ENCODE measurements around the gene NECAP2. TPM values are rescaled to one million over a fixed set of nuclear protein-coding genes. Genes with fewer than 3 reads are reported as not detected.

Gene NECAP2
- total RNA-seq, 1 donor from 2014 or later, result 43.2 TPM

DNA sequence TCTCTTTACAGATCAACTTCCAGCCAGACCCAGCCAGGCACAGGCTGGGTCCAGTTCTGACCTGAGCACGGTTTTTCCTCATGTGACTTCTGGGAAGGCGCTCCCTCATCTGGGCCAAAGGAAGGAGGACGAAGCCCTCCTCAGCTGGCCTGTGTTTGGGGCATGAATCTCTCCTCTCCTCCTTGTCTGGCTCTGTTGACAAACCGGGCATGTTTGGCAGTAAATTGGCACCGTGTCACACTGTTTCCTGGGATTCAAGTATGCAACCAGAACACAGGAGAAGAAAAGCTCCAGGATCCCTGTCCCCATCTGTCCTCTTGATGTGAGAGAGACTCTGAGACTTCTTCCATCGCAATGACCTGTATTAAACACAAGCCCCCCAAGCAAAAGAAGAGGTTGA lies 18.3 kb downstream of the NECAP2 start:
- no peak for TF ChIP-seq CTCF (IDR thresholded peaks at IDR 0.05; ENCODE audit: unreplicated experiment)
- Mint-ChIP-seq H3K36me3 (ENCODE audit: insufficient read depth) (peaks cover 17% of the 10 kb centered on the region), H3K27ac (no peak overlapping the region), H3K4me3 (ENCODE audit: low read depth) (no peak overlapping the region), H3K4me1 (ENCODE audit: low read depth) (no peaks in the 10 kb centered on the region), H3K9me3 (ENCODE audit: low read depth) (no peaks in the 10 kb centered on the region), H3K27me3 (no peaks in the 10 kb centered on the region)
- no peak for DNase-seq (ENCODE audit: low spot score, unreplicated experiment)

DNA sequence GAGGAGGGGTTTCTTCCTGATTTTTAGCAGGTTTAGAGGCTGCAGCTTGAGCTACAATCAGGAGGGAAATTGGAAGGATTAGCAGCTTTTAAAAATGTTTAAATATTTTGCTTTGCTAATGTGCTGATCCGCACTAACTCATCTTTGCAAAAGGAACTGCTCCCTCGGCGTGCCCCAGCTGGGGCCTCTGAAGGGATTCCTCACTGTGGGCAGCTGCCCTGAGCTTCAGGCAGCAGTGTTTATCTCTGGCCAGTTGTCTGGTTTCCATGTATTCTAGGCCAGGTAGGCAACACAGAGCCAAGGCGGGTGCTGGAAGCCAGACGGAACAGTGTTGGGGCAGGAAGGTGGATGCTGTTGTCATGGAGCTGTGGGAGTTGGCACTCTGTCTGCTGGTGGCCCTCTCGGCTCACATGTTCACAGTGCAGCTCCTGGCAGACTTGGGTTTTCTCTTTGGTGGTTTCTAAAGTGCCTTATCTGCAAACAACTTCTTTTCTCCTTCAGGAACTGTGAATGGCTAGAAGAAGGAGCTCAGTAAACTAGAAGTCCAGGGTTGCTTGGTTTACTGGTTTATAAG lies 18.9 kb downstream of the NECAP2 start:
- no peak for DNase-seq (ENCODE audit: low spot score, unreplicated experiment)
- TF ChIP-seq CTCF (IDR thresholded peaks at IDR 0.05; ENCODE audit: unreplicated experiment), result no peak
- Mint-ChIP-seq H3K4me1 (ENCODE audit: low read depth) (no peaks in the 10 kb centered on the region), H3K9me3 (ENCODE audit: low read depth) (no peaks in the 10 kb centered on the region), H3K27ac (no peak overlapping the region), H3K27me3 (no peaks in the 10 kb centered on the region), H3K36me3 (ENCODE audit: insufficient read depth) (peaks cover 17% of the 10 kb centered on the region), H3K4me3 (ENCODE audit: low read depth) (no peak overlapping the region)

GRCh38 chr1:16461681-16462080 lies 21.2 kb downstream of the NECAP2 start:
- no peak overlapping the region for H3K27ac Mint-ChIP-seq

DNA sequence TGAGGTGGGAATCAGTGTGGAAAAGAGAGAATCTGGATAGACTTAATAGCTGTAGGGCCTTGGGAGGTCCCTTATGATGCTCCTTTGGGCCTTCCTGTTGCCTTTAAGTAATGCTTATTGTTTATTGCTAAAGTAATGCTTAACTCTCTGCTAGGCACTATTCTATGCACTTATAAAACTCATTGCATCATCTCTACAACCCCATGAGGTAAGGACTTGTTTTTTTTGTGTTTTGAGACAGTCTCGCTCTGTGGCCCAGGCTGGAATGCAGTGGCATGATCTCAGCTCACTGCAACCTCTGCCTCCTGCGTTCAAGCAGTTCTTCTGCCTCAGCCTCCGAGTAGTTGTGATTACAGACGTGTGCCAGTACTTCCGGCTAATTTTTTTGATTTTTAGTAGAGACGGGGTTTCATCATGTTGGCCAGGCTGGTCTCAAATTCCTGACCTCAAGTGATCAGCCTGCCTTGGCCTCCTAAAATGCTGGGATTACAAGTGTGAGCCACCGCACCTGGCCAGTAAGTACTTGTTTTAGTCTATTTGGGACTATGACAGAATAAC lies 22.3 kb downstream of the NECAP2 start:
- Mint-ChIP-seq H3K4me1 (ENCODE audit: low read depth) (no peaks in the 10 kb centered on the region), H3K27ac (no peak overlapping the region), H3K4me3 (ENCODE audit: low read depth) (no peak overlapping the region), H3K27me3 (no peaks in the 10 kb centered on the region), H3K9me3 (ENCODE audit: low read depth) (no peaks in the 10 kb centered on the region), H3K36me3 (ENCODE audit: insufficient read depth) (peaks cover 15% of the 10 kb centered on the region)
- no peak for TF ChIP-seq CTCF (IDR thresholded peaks at IDR 0.05; ENCODE audit: unreplicated experiment)
- DNase-seq (ENCODE audit: low spot score, unreplicated experiment), result no peak

More at GRCh38 chr1:16461681-16462080, 21.2 kb downstream of the NECAP2 start:
- peaks cover 14% of the 10 kb centered on the region for H3K36me3 Mint-ChIP-seq (ENCODE audit: insufficient read depth)
- no peak overlapping the region for H3K4me3 Mint-ChIP-seq (ENCODE audit: low read depth)
- H3K27me3 Mint-ChIP-seq, result no peaks in the 10 kb centered on the region
- H3K9me3 Mint-ChIP-seq (ENCODE audit: low read depth), result no peaks in the 10 kb centered on the region
- TF ChIP-seq CTCF (IDR thresholded peaks at IDR 0.05; ENCODE audit: unreplicated experiment), result no peak
- no peaks in the 10 kb centered on the region for H3K4me1 Mint-ChIP-seq (ENCODE audit: low read depth)
- DNase-seq (ENCODE audit: low spot score, unreplicated experiment), result no peak

DNA sequence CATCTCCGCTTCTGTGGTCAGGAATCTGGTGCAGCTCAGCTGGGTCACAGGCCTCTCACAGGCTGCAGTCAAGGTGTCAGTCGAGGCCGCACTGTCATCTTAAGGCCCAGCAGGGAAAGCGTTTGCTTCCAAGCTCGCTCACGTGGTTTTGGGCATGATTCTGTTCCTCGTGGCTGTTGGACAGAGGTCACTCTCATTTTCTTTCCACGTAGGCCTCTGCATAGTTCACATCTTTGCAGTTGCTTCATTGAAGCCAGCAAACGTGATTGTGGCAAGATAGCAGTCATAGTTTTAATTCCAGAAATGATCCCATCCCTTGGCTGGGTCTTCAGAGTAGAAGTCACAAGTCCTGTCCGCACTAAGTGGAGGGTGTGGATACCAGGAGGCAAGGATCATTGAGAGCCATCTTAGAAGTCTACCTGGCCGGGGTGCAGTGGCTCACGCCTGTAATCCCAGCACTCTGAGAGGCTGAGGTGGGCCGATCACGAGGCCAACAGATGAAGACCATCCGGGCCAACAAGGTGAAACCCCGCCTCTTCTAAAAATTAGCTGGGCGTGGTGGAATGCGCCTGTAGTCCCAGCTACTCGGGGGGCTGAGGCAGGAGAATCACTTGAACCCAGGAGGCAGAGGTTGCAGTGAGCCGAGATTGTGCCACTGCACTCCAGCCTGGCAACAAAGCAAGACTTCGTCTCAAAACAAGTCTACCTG lies 24.5 kb downstream of the NECAP2 start:
- Mint-ChIP-seq H3K9me3 (ENCODE audit: low read depth) (no peaks in the 10 kb centered on the region), H3K27ac (no peak overlapping the region), H3K4me3 (ENCODE audit: low read depth) (no peak overlapping the region)

More for the DNA sequence above, 24.5 kb downstream of the NECAP2 start:
- no peak for TF ChIP-seq CTCF (IDR thresholded peaks at IDR 0.05; ENCODE audit: unreplicated experiment)
- Mint-ChIP-seq H3K27me3 (no peaks in the 10 kb centered on the region), H3K4me1 (ENCODE audit: low read depth) (no peaks in the 10 kb centered on the region), H3K36me3 (ENCODE audit: insufficient read depth) (peaks cover 13% of the 10 kb centered on the region)
- no peak for DNase-seq (ENCODE audit: low spot score, unreplicated experiment)

Measured in progenitor cell of endocrine pancreas (in vitro differentiated cells).